Liver (tissue), 9 donors: ENCODE results near the gene IRF9. TPM values are rescaled to one million over a fixed set of nuclear protein-coding genes. Genes with fewer than 3 reads are reported as not detected.
A peak's percentile ranks its signal among the peaks of the same experiment; 100 is the strongest.

Experiments
- DNase-seq: peaks from one replicate; pipeline ENCODE4 v3.0.0-alpha.2; 2017; ENCODE audit warnings: low spot score
- H3K27ac ChIP-seq, 2 donors: one replicate each; pipeline ENCODE4 v1.7.0; 2013; ENCODE audit warnings: inconsistent platforms in 2 of 2, low read length in 2 of 2, control low read depth in 1 of 2, low read depth in 1 of 2, mild to moderate bottlenecking in 1 of 2
- H3K27me3 ChIP-seq, 4 donors: one replicate each; pipeline versions ENCODE4 v1.6.1 to v1.7.0; 2013; ENCODE audit warnings: low read length in 3 of 4, inconsistent platforms in 1 of 4, mild to moderate bottlenecking in 1 of 4, moderate library complexity in 1 of 4; ENCODE audit not compliant: control insufficient read depth in 4 of 4, insufficient read depth in 4 of 4
- H3K36me3 ChIP-seq, 4 donors: one replicate each; pipeline versions ENCODE4 v1.6.1 to v1.7.0; 2013; ENCODE audit warnings: low read length in 3 of 4, mild to moderate bottlenecking in 3 of 4, low read depth in 1 of 4, moderate library complexity in 1 of 4; ENCODE audit not compliant: control insufficient read depth in 4 of 4, insufficient read depth in 3 of 4
- H3K4me1 ChIP-seq, 4 donors: one replicate each; pipeline versions ENCODE4 v1.6.1 to v1.7.0; 2013; ENCODE audit warnings: low read length in 3 of 4, mild to moderate bottlenecking in 3 of 4, moderate library complexity in 1 of 4; ENCODE audit not compliant: control insufficient read depth in 4 of 4, insufficient read depth in 4 of 4
- H3K4me3 ChIP-seq, 3 donors: one replicate each; pipeline versions ENCODE4 v1.6.1 to v1.7.0; 2013; ENCODE audit warnings: low read length in 3 of 3, control low read depth in 1 of 3, low read depth in 1 of 3, mild to moderate bottlenecking in 1 of 3
- H3K9ac ChIP-seq, 2 donors: one replicate each; pipeline ENCODE4 v1.7.0; 2013; ENCODE audit warnings: low read length in 2 of 2, mild to moderate bottlenecking in 2 of 2, moderate library complexity in 2 of 2, control low read depth in 1 of 2, low read depth in 1 of 2
- H3K9me3 ChIP-seq, 4 donors: one replicate each; pipeline versions ENCODE4 v1.6.1 to v1.7.0; 2013; ENCODE audit warnings: low read length in 3 of 4; ENCODE audit not compliant: control insufficient read depth in 4 of 4
- EGR1 ChIP-seq, 2 donors: IDR thresholded peaks; 2 replicates each; pipeline ENCODE4 v1.6.1; 2016 to 2018; ENCODE audit warnings: antibody characterized with exemption in 2 of 2, low read depth in 2 of 2
- FOXA1 ChIP-seq: IDR thresholded peaks from 2 replicates; pipeline ENCODE4 v1.6.1; 2016; ENCODE audit warnings: antibody characterized with exemption
- FOXA2 ChIP-seq: IDR thresholded peaks from 2 replicates; pipeline ENCODE4 v1.6.1; 2016; ENCODE audit warnings: antibody characterized with exemption
- GABPA ChIP-seq, 2 donors: IDR thresholded peaks in 1 of 2; conservative IDR thresholded peaks in 1 of 2; 2 replicates each; pipeline ENCODE4 v1.6.1; 2016; ENCODE audit warnings: antibody characterized with exemption in 2 of 2, mild to moderate bottlenecking in 1 of 2, moderate library complexity in 1 of 2
- HNF4A ChIP-seq, 2 donors: conservative IDR thresholded peaks; 2 replicates each; pipeline ENCODE4 v1.6.1; 2016; ENCODE audit warnings: antibody characterized with exemption in 2 of 2, mild to moderate bottlenecking in 2 of 2
- HNF4G ChIP-seq: IDR thresholded peaks from 2 replicates; pipeline ENCODE4 v1.6.1; 2016; ENCODE audit warnings: antibody characterized with exemption
- JUND ChIP-seq, 2 donors: IDR thresholded peaks; 2 replicates each; pipeline ENCODE4 v1.6.1; 2016; ENCODE audit warnings: antibody characterized with exemption in 2 of 2
- NR2F2 ChIP-seq: IDR thresholded peaks from 2 replicates; pipeline ENCODE4 v1.6.1; 2016; ENCODE audit warnings: antibody characterized with exemption
- RAD21 ChIP-seq, 2 donors: IDR thresholded peaks; 2 replicates each; pipeline ENCODE4 v1.6.1; 2016; ENCODE audit warnings: antibody characterized with exemption in 2 of 2, mild to moderate bottlenecking in 2 of 2
- RXRA ChIP-seq, 2 donors: IDR thresholded peaks; 2 replicates each; pipeline ENCODE4 v1.6.1; 2017 to 2018; ENCODE audit warnings: antibody characterized with exemption in 2 of 2, mild to moderate bottlenecking in 1 of 2
- SP1 ChIP-seq: IDR thresholded peaks from 2 replicates; pipeline ENCODE4 v1.6.1; 2018; ENCODE audit warnings: antibody characterized with exemption, mild to moderate bottlenecking
- TAF1 ChIP-seq: conservative IDR thresholded peaks from 2 replicates; pipeline ENCODE4 v1.6.1; 2016; ENCODE audit warnings: antibody characterized with exemption, mild to moderate bottlenecking
- YY1 ChIP-seq: IDR thresholded peaks from 2 replicates; pipeline ENCODE4 v1.6.1; 2016; ENCODE audit warnings: antibody characterized with exemption, mild to moderate bottlenecking
- WGBS: extraction: QIAGEN DNeasy Blood & Tissue Kit; methylation state at CpG from one replicate; pipeline ENCODE4 v1.1.7; 2013; 5-methylcytosine and 5-hydroxymethylcytosine counted together
- polyA plus RNA-seq, 2 donors: library from polyadenylated mRNA; stranded (reverse) in 1 of 2; unstranded in 1 of 2; fragments of 200-250 nt in 1 of 2; fragments of >200 nt in 1 of 2; fragmentation: Nextera tagmentation in 1 of 2; extraction: Ambion mirVana in 1 of 2; gene quantifications; one replicate each; pipeline versions ENCODE4 v1.2.1 to v1.2.3, GENCODE V29; 2013 to 2015
- total RNA-seq, 2 donors: library from RNA; depleted of rRNA; stranded (reverse); fragments of >200 nt; gene quantifications; one replicate each; pipeline ENCODE4 v1.2.3, GENCODE V29; 2014
- TF ChIP-seq, protein P1 (sequence below): IDR thresholded peaks from 2 replicates; pipeline ENCODE4 v1.6.1; 2016; ENCODE audit warnings: antibody characterized with exemption, mild to moderate bottlenecking
- TF ChIP-seq, protein P2 (sequence below): IDR thresholded peaks from 2 replicates; pipeline ENCODE4 v1.6.1; 2016; ENCODE audit warnings: antibody characterized with exemption
- TF ChIP-seq, protein P3 (sequence below): IDR thresholded peaks from 2 replicates; pipeline ENCODE4 v1.6.1; 2016; ENCODE audit warnings: antibody characterized with exemption
- TF ChIP-seq, protein P4 (sequence below): IDR thresholded peaks from 2 replicates; pipeline ENCODE4 v1.6.1; 2016; ENCODE audit warnings: antibody characterized with exemption
- TF ChIP-seq, protein P5 (sequence below): fragments of 150-350 bp; IDR thresholded peaks from 2 replicates; pipeline ENCODE4 v1.5.1; 2017; ENCODE audit warnings: improper control_type of control experiment, low read depth, low read length; ENCODE audit not compliant: missing input control
- donor health status: healthy.
- donor health status: healthy.
- donor health status: healthy.
- donor health status: healthy.
- donor health status: healthy.

The IRF9 gene
- total and polyA plus RNA-seq, 4 donors: 37.9 to 60.9 (median 51.0) TPM

DNA sequence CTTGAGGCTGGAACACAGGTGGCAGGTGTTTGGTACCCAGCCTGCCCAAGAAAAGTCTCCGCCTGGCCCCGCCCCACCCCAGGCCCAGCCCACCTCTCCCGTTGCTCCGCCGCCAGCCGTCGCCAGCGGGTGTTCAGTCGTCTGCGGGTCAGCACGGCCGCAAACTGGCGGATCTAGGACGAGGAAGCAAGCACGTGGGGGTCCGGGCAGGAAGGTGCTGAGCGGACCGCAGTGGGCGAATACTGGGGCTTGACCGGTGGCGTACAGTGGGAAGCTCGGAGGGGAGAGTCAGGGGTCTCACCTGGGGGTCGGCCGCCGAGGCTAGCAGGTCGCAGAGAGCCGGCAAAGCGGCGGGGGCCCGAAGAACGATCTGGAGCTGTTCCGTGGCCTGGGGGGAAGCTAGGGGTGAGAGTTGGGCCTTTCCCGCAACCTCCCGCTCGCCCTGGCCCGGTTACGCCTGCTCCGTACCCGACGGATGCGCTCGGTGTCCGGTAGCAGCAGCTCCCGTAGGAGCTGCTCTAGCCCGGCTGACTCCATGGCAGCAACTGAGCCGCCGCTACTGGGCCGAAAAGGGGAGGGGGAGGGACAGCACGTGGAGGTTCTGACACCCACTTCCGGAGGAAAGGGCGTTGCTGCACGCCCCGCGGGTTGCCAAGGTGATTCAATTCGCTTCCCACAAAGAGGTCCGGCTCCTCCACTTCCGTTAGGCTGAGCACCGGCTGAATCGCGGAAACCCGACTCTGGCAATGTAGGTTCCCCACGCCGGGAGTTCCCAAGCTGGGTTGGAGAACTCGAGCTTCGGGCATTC lies 27.4 kb downstream of the IRF9 start, which contains the start of gene IPO4:
Gene IPO4, minus strand, starts transcription at position 566 of the 808 bp plus-strand sequence. Its CDS starts 29 bp downstream, at position 537.
- TF ChIP-seq, protein P1, sequence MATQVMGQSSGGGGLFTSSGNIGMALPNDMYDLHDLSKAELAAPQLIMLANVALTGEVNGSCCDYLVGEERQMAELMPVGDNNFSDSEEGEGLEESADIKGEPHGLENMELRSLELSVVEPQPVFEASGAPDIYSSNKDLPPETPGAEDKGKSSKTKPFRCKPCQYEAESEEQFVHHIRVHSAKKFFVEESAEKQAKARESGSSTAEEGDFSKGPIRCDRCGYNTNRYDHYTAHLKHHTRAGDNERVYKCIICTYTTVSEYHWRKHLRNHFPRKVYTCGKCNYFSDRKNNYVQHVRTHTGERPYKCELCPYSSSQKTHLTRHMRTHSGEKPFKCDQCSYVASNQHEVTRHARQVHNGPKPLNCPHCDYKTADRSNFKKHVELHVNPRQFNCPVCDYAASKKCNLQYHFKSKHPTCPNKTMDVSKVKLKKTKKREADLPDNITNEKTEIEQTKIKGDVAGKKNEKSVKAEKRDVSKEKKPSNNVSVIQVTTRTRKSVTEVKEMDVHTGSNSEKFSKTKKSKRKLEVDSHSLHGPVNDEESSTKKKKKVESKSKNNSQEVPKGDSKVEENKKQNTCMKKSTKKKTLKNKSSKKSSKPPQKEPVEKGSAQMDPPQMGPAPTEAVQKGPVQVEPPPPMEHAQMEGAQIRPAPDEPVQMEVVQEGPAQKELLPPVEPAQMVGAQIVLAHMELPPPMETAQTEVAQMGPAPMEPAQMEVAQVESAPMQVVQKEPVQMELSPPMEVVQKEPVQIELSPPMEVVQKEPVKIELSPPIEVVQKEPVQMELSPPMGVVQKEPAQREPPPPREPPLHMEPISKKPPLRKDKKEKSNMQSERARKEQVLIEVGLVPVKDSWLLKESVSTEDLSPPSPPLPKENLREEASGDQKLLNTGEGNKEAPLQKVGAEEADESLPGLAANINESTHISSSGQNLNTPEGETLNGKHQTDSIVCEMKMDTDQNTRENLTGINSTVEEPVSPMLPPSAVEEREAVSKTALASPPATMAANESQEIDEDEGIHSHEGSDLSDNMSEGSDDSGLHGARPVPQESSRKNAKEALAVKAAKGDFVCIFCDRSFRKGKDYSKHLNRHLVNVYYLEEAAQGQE: peak; percentile 58
- TF ChIP-seq, protein P2, sequence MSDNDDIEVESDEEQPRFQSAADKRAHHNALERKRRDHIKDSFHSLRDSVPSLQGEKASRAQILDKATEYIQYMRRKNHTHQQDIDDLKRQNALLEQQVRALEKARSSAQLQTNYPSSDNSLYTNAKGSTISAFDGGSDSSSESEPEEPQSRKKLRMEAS: peak; percentile 100
- TF ChIP-seq JUND (IDR thresholded peaks at IDR 0.05) (no peak), NR2F2 (peak; percentile 77), EGR1 (IDR thresholded peaks at IDR 0.05; ENCODE audit: low read depth in 2 of 2) (no peak), GABPA (IDR thresholded peaks at IDR 0.05 in 1 of 2, conservative IDR thresholded peaks at IDR 0.05 in 1 of 2) (peak; percentile 99), SP1 (peak; percentile 68), HNF4G (no peak), FOXA1 (peak; percentile 24), RXRA (IDR thresholded peaks at IDR 0.05) (peak; percentile 52 to 70), TAF1 (no peak), HNF4A (conservative IDR thresholded peaks at IDR 0.05) (peak; percentile 29 to 36), RAD21 (IDR thresholded peaks at IDR 0.05) (peak; percentile 46 to 57), YY1 (peak; percentile 75), FOXA2 (no peak)
- TF ChIP-seq, protein P3, sequence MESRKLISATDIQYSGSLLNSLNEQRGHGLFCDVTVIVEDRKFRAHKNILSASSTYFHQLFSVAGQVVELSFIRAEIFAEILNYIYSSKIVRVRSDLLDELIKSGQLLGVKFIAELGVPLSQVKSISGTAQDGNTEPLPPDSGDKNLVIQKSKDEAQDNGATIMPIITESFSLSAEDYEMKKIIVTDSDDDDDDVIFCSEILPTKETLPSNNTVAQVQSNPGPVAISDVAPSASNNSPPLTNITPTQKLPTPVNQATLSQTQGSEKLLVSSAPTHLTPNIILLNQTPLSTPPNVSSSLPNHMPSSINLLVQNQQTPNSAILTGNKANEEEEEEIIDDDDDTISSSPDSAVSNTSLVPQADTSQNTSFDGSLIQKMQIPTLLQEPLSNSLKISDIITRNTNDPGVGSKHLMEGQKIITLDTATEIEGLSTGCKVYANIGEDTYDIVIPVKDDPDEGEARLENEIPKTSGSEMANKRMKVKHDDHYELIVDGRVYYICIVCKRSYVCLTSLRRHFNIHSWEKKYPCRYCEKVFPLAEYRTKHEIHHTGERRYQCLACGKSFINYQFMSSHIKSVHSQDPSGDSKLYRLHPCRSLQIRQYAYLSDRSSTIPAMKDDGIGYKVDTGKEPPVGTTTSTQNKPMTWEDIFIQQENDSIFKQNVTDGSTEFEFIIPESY: no peak
- TF ChIP-seq, protein P4, sequence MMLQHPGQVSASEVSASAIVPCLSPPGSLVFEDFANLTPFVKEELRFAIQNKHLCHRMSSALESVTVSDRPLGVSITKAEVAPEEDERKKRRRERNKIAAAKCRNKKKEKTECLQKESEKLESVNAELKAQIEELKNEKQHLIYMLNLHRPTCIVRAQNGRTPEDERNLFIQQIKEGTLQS: no peak
- TF ChIP-seq, protein P5, sequence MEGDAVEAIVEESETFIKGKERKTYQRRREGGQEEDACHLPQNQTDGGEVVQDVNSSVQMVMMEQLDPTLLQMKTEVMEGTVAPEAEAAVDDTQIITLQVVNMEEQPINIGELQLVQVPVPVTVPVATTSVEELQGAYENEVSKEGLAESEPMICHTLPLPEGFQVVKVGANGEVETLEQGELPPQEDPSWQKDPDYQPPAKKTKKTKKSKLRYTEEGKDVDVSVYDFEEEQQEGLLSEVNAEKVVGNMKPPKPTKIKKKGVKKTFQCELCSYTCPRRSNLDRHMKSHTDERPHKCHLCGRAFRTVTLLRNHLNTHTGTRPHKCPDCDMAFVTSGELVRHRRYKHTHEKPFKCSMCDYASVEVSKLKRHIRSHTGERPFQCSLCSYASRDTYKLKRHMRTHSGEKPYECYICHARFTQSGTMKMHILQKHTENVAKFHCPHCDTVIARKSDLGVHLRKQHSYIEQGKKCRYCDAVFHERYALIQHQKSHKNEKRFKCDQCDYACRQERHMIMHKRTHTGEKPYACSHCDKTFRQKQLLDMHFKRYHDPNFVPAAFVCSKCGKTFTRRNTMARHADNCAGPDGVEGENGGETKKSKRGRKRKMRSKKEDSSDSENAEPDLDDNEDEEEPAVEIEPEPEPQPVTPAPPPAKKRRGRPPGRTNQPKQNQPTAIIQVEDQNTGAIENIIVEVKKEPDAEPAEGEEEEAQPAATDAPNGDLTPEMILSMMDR: no peak
- peak; percentile 87 for DNase-seq
- Histone ChIP-seq H3K9ac (peak within 1 kb of the TSS in 1 of 2 donors; percentile 50), H3K4me3 (peak within 1 kb of the TSS; percentile 73 to 85 (median 77)), H3K27me3 (no peaks in the 10 kb centered on the region), H3K36me3 (peaks cover 11 to 48% (median 22%) of the 10 kb centered on the region in 4 donors), H3K4me1 (peaks cover 5 to 19% (median 10%) of the 10 kb centered on the region in 4 donors), H3K27ac (peak within 1 kb of the TSS; percentile 72 to 84), H3K9me3 (no peaks in the 10 kb centered on the region)
- under 1% methylated on average over 65 of the region's 65 CpGs for whole genome bisulfite sequencing
